SU-DHL-6 (cell line): Measurements from ENCODE around the gene MAML2.

Source experiments
- EZH2phosphoT487 ChIP-seq: fragments of 200-600 bp; sonication (generic), shearing (Covaris generic); conservative IDR thresholded peaks from 2 replicates; pipeline ENCODE4 v1.6.1; 2018; ENCODE audit warnings: mild to moderate bottlenecking, antibody characterized with exemption, low read length, moderate library complexity, mixed read lengths
- TF ChIP-seq, protein P1 (sequence below): fragments of 200-600 bp; sonication (generic); IDR thresholded peaks from one replicate; pipeline ENCODE4 v1.5.1; 2017; ENCODE audit warnings: antibody characterized with exemption, mild to moderate bottlenecking, low read length, moderate library complexity; ENCODE audit not compliant: insufficient read depth, poor library complexity, severe bottlenecking

GRCh38 chr11:96136613-96137298 lies 206.2 kb downstream of the MAML2 start:
- no peak for TF ChIP-seq EZH2phosphoT487
- TF ChIP-seq, protein P1, sequence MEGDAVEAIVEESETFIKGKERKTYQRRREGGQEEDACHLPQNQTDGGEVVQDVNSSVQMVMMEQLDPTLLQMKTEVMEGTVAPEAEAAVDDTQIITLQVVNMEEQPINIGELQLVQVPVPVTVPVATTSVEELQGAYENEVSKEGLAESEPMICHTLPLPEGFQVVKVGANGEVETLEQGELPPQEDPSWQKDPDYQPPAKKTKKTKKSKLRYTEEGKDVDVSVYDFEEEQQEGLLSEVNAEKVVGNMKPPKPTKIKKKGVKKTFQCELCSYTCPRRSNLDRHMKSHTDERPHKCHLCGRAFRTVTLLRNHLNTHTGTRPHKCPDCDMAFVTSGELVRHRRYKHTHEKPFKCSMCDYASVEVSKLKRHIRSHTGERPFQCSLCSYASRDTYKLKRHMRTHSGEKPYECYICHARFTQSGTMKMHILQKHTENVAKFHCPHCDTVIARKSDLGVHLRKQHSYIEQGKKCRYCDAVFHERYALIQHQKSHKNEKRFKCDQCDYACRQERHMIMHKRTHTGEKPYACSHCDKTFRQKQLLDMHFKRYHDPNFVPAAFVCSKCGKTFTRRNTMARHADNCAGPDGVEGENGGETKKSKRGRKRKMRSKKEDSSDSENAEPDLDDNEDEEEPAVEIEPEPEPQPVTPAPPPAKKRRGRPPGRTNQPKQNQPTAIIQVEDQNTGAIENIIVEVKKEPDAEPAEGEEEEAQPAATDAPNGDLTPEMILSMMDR = no peak
